ENCODE measurements around the gene PIGT.

DNA sequence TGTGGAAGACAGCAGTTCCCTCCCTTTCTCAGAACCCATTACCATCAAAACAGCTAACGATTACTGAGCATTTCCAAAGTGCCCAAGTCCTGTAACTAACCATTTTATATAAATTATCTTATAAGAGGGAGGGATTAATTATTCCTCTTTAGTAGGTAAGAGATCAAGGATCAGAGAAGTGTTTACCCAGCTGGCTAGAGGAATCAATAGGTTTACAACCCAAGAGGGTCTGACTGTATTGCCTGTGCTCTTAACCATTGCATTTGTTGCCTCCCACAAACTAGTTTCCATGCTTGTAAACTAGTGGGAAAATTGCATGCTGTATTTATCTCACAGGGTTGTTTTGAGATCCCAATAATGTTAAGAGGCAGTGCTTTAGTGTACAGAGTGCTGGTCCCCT is 11.5 kb upstream of the PIGT start:
- TF ChIP-seq, protein P1, sequence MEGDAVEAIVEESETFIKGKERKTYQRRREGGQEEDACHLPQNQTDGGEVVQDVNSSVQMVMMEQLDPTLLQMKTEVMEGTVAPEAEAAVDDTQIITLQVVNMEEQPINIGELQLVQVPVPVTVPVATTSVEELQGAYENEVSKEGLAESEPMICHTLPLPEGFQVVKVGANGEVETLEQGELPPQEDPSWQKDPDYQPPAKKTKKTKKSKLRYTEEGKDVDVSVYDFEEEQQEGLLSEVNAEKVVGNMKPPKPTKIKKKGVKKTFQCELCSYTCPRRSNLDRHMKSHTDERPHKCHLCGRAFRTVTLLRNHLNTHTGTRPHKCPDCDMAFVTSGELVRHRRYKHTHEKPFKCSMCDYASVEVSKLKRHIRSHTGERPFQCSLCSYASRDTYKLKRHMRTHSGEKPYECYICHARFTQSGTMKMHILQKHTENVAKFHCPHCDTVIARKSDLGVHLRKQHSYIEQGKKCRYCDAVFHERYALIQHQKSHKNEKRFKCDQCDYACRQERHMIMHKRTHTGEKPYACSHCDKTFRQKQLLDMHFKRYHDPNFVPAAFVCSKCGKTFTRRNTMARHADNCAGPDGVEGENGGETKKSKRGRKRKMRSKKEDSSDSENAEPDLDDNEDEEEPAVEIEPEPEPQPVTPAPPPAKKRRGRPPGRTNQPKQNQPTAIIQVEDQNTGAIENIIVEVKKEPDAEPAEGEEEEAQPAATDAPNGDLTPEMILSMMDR (IDR thresholded peaks at IDR 0.05): no peak
- TF ChIP-seq POLR2A (IDR thresholded peaks at IDR 0.05): no peak
- no peak for TF ChIP-seq POLR2AphosphoS5 (IDR thresholded peaks at IDR 0.05; ENCODE audit: insufficient read depth in 1 of 2, low read depth in 1 of 2)

All from vagina (tissue), 2 donors.